Fibroblast of upper back skin (primary cell): ENCODE measurements around the gene OXCT2.
A peak's percentile ranks its signal among the peaks of the same experiment; 100 is the strongest.

Experiments used
- DNase-seq: peaks from one replicate; pipeline ENCODE4 v3.0.0-alpha.2; 2013

Gene OXCT2

GRCh38 chr1:39729030-39729429 lies 42.1 kb downstream of the OXCT2 start:
- DNase-seq, result no peak

- DNase-seq, result no peak
Observed at GRCh38 chr1:39727932-39728317, 43.2 kb downstream of the OXCT2 start.

GRCh38 chr1:39727221-39727931 lies 43.8 kb downstream of the OXCT2 start:
- DNase-seq, result no peak

GRCh38 chr1:39726600-39726999 lies 44.5 kb downstream of the OXCT2 start:
- DNase-seq, result no peak

- DNase-seq, result peak; percentile 7
Observed at GRCh38 chr1:39722495-39722894, 48.7 kb downstream of the OXCT2 start.

- no peak for DNase-seq
Observed at GRCh38 chr1:39721664-39722063, 49.5 kb downstream of the OXCT2 start.

- peak; percentile 66 for DNase-seq
Observed at GRCh38 chr1:39720094-39720999, 50.8 kb downstream of the OXCT2 start.
